HepG2 (cell line): Measurements from ENCODE around the gene SOHLH2. TPM values are rescaled to one million over a fixed set of nuclear protein-coding genes. Genes with fewer than 3 reads are reported as not detected.

ENCODE experiments used
- ATAC-seq: fragments of 200-7000 bp; cut with Tn5 transposase; 3 replicates; pipeline ENCODE4 v1.9.1; 2020; ENCODE audit warnings: mild to moderate bottlenecking, moderate library complexity
- BruUV-seq: library from RNA; stranded (reverse); fragments of 400-500 nt; replicated peaks from 2 replicates; lab custom pipeline; 2021; lab: Mats Ljungman, UMichigan
- CTCF ChIA-PET: fragments of 300-600 bp; formaldehyde crosslinking; extraction: SDS; loops from one replicate; lab custom pipeline; 2021; ENCODE audit warnings: low total read pairs, inconsistent platforms, low intra/inter-chr PET ratio; lab: Yijun Ruan, JAX
- POLR2A ChIA-PET: fragments of 350-600 bp; sonication (Branson Sonifier 250); formaldehyde crosslinking; loops from one replicate; lab custom pipeline; 2020; ENCODE audit warnings: antibody characterized with exemption, inconsistent platforms; lab: Yijun Ruan, JAX
- DNase-seq: peaks from one replicate; pipeline ENCODE4 v3.0.0-alpha.2; 2015; ENCODE audit warnings: low spot score
- FAIRE-seq: peaks from 3 replicates; lab custom pipeline; 2011; peaks lifted over from hg19 to GRCh38; lab: Jason Lieb, UNC
- H2AFZ ChIP-seq: one replicate; pipeline ENCODE4 v1.6.1; 2011; ENCODE audit warnings: low read length, inconsistent platforms
- H3K27ac ChIP-seq: fragments of 300-600 bp; 3 replicates; pipeline ENCODE4 v1.8.0; 2011; ENCODE audit warnings: mixed run types, mild to moderate bottlenecking, mixed read lengths, low read length, inconsistent platforms; ENCODE audit not compliant: insufficient read depth; ENCODE audit errors: extremely low read length
- H3K27me3 ChIP-seq, 2 experiments: fragments of 200-600 bp in 1 of 2; 2 replicates in 1 of 2; 3 replicates in 1 of 2; pipeline versions ENCODE4 v1.6.0 to v1.8.0; 2011; ENCODE audit warnings: low read length in 2 of 2, mild to moderate bottlenecking in 2 of 2, moderate library complexity in 2 of 2, inconsistent platforms in 1 of 2; ENCODE audit not compliant: insufficient read depth in 2 of 2, control insufficient read depth in 1 of 2
- H3K36me3 ChIP-seq, 2 experiments: fragments of 200-600 bp in 1 of 2; replicated peaks in 1 of 2; 2 replicates in 1 of 2; 3 replicates in 1 of 2; pipeline versions ENCODE4 v1.5.1 to v1.8.0; 2011; ENCODE audit warnings: low read length in 2 of 2, inconsistent platforms in 1 of 2; ENCODE audit not compliant: insufficient read depth in 2 of 2, control insufficient read depth in 1 of 2
- H3K4me1 ChIP-seq: 2 replicates; pipeline ENCODE4 v1.5.1; 2012; ENCODE audit warnings: low read length, inconsistent platforms; ENCODE audit not compliant: insufficient read depth
- H3K4me2 ChIP-seq: 2 replicates; pipeline ENCODE4 v1.6.0; 2011; ENCODE audit warnings: low read depth, low read length, inconsistent platforms
- H3K4me3 ChIP-seq, 3 experiments: fragments of 200-600 bp in 1 of 3; sonication (generic), shearing (Covaris generic) in 1 of 3; replicated peaks in 1 of 3; 2 replicates each; pipeline ENCODE4 v1.5.1; 2011 to 2016; ENCODE audit warnings: low read length in 3 of 3, inconsistent platforms in 2 of 3, low read depth in 2 of 3, mild to moderate bottlenecking in 2 of 3, control low read depth in 1 of 3, mixed read lengths in 1 of 3; ENCODE audit not compliant: insufficient read depth in 1 of 3
- H3K79me2 ChIP-seq: one replicate; pipeline ENCODE4 v1.6.1; 2011; ENCODE audit warnings: low read length, inconsistent platforms; ENCODE audit not compliant: insufficient read depth
- H3K9ac ChIP-seq: 2 replicates; pipeline ENCODE4 v1.6.0; 2011; ENCODE audit warnings: mild to moderate bottlenecking, low read depth, low read length, inconsistent platforms; ENCODE audit not compliant: insufficient read depth
- H3K9me3 ChIP-seq: 2 replicates; pipeline ENCODE4 v1.5.1; 2012; ENCODE audit warnings: mild to moderate bottlenecking, low read length
- H4K20me1 ChIP-seq: 2 replicates; pipeline ENCODE4 v1.6.0; 2011; ENCODE audit warnings: inconsistent platforms, mild to moderate bottlenecking, low read length, moderate library complexity; ENCODE audit not compliant: insufficient read depth
- GTF2F1 ChIP-seq: fragments of 150-350 bp; IDR thresholded peaks from 2 replicates; pipeline ENCODE4 v1.6.1; 2014; ENCODE audit warnings: low read length
- NR3C1 ChIP-seq: sonication (generic); formaldehyde crosslinking; IDR thresholded peaks from 2 replicates; pipeline ENCODE4 v1.4.0; 2020; ENCODE audit warnings: missing genetic modification reagents
- SYNCRIP ChIP-seq: fragments of 200-400 bp; formaldehyde crosslinking; IDR thresholded peaks from 2 replicates; pipeline ENCODE4 v1.6.1; 2018; ENCODE audit warnings: mild to moderate bottlenecking, low read depth, low read length; ENCODE audit not compliant: insufficient read depth
- ZKSCAN1 ChIP-seq: fragments of 150-350 bp; IDR thresholded peaks from 2 replicates; pipeline ENCODE4 v1.6.1; 2014; ENCODE audit warnings: low read length
- ZNF839 ChIP-seq: sonication (generic); formaldehyde crosslinking; IDR thresholded peaks from 2 replicates; pipeline ENCODE4 v1.4.0; 2020; ENCODE audit warnings: missing genetic modification reagents, mild to moderate bottlenecking, borderline replicate concordance
- WGBS: methylation state at CpG from one replicate; pipeline ENCODE4 v1.1.6; 2017; ENCODE audit warnings: low lambda C conversion rate; 5-methylcytosine and 5-hydroxymethylcytosine counted together
- in situ Hi-C: cut with HindIII; loops from 2 replicates; pipeline ENCODE4 v1.10.0; 2017; ENCODE audit warnings: low pct_unique_long_range_greater_than_20kb; ENCODE audit not compliant: extremely low pct_ligation_motif_present
- intact Hi-C: fragments of 100-400 bp; cut with micrococcal nuclease; formaldehyde crosslinking; loops from one replicate; pipeline ENCODE4 v1.10.0; 2022; ENCODE audit not compliant: unreplicated experiment
- polyA plus RNA-seq, 8 experiments: library from polyadenylated mRNA; depleted of rRNA in 3 of 8; stranded (reverse) in 7 of 8; unstranded in 1 of 8; fragments of >200 nt; fragmentation: Illumina TruSeq in 4 of 8; extraction: Trizol in 4 of 8; gene quantifications; 2 replicates each; pipeline versions ENCODE4 v1.2.1 to v1.2.3, GENCODE V29; 2011 to 2016; ENCODE audit warnings: low read depth in 4 of 8, missing spikeins in 1 of 8, mixed read lengths in 1 of 8; ENCODE audit not compliant: insufficient read depth in 1 of 8
- total RNA-seq, 5 experiments: library from RNA; depleted of rRNA; stranded (reverse); fragments of >200 nt; fragmentation: Illumina TruSeq; extraction: Trizol; gene quantifications; 2 replicates each; pipeline ENCODE4 v1.2.3, GENCODE V29; 2016; ENCODE audit warnings: low read depth in 1 of 5
- TF ChIP-seq, protein P1 (sequence below): sonication (generic); formaldehyde crosslinking; IDR thresholded peaks from 2 replicates; pipeline ENCODE4 v1.5.0; 2020; ENCODE audit warnings: mild to moderate bottlenecking, missing genetic modification reagents

SOHLH2 gene
- total and polyA plus RNA-seq, 2 of the 13 experiments (the other 11 are each of a cell fraction or from before 2014, with no cell fraction given): not detected

DNA sequence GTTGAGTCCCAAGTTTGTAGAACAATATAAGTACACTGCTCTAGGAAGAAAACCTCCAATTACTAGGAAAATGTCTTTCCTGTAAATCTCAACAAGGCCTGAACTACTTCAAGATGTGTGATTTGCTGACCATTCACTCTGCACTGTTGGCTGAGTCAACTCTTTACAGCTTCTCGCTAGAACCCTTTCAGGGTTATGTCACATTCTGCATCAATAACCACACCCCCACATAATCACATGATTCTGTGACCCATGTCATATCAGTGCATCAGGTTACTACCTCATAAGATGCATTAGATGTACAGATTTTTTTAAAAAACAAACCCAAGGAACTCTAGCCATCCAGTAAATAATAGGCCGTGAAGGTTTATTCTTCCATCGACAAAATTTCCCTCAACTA is 67.0 kb downstream of the SOHLH2 start (continued):
- TF ChIP-seq, protein P1, sequence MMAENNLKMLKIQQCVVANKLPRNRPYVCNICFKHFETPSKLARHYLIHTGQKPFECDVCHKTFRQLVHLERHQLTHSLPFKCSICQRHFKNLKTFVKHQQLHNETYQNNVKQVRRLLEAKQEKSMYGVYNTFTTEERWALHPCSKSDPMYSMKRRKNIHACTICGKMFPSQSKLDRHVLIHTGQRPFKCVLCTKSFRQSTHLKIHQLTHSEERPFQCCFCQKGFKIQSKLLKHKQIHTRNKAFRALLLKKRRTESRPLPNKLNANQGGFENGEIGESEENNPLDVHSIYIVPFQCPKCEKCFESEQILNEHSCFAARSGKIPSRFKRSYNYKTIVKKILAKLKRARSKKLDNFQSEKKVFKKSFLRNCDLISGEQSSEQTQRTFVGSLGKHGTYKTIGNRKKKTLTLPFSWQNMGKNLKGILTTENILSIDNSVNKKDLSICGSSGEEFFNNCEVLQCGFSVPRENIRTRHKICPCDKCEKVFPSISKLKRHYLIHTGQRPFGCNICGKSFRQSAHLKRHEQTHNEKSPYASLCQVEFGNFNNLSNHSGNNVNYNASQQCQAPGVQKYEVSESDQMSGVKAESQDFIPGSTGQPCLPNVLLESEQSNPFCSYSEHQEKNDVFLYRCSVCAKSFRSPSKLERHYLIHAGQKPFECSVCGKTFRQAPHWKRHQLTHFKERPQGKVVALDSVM (CRISPR knock-in tag): no peak
- no peak for TF ChIP-seq NR3C1

DNA sequence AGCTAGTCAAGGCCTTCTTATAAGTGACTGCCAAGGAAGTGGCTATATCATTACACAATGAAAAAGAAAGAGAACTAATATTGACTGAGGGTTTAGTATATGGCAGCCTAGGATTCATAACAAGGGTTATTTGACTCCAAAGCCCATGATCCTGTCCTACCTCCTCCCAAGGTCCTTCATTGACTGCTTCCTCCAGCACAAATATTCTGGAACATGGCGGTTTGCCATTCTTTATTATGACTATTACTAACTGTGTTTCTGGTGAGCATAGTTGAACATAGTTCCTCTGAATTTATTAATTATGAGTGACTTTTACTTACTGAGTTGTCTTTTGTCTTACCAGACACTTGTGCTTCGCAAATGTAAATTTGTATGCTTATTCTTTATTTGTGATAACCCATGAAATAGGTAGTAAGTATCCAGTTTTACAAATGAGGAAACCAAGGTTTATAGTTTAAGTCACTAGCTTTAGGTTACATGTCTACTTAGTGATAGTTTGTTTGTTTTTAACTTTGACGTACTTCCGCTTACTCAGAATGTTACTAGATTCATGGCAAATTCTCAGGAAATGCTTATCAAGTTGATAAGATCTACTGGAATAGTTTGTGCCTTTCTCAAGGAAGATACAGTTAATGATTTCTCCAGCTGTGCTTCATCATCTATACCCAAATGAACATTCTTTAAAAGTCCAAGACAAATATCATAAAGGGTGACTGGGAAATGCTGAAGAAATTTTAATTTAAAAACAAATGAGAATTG is 67.7 kb downstream of the SOHLH2 start:
- Histone ChIP-seq H3K4me3 (no peak overlapping the region), H2AFZ (no peak overlapping the region), H3K4me2 (no peak overlapping the region), H3K4me1 (no peaks in the 10 kb centered on the region), H3K9me3 (no peaks in the 10 kb centered on the region), H3K27me3 (no peaks in the 10 kb centered on the region), H3K9ac (no peak overlapping the region), H4K20me1 (no peaks in the 10 kb centered on the region), H3K79me2 (no peaks in the 10 kb centered on the region), H3K27ac (no peak overlapping the region), H3K36me3 (no peaks in the 10 kb centered on the region)
- BruUV-seq: no TSS peak
- ChIA-PET CTCF (no interaction called here), POLR2A (no interaction called here)
- WGBS: 39% methylated on average over 4 of the region's 4 CpGs
- no peak for FAIRE-seq
- no peak for ATAC-seq
- in situ Hi-C loops (no loop called here), intact Hi-C loops (no loop called here)
- DNase-seq: no peak
- TF ChIP-seq ZKSCAN1 (no peak), SYNCRIP (no peak), GTF2F1 (no peak), ZNF839 (CRISPR knock-in tag) (no peak)
